Endothelial cell of umbilical vein (primary cell): ENCODE data around the gene SATB2.
A peak's percentile ranks its signal among the peaks of the same experiment; 100 is the strongest.

ENCODE experiments used
- EZH2 ChIP-seq: IDR thresholded peaks from 2 replicates; pipeline ENCODE4 v1.6.1; 2012; ENCODE audit warnings: borderline replicate concordance, low read depth, mild to moderate bottlenecking, moderate library complexity, low read length, inconsistent platforms; ENCODE audit not compliant: severe bottlenecking
- POLR2A ChIP-seq: IDR thresholded peaks from 2 replicates; pipeline ENCODE4 v1.6.1; 2012; ENCODE audit warnings: low read depth, mild to moderate bottlenecking, control low read depth, low read length
- POLR2AphosphoS5 ChIP-seq: IDR thresholded peaks from 2 replicates; pipeline ENCODE4 v1.6.1; 2012; ENCODE audit warnings: low read depth, mild to moderate bottlenecking, control low read depth, low read length, moderate library complexity; ENCODE audit not compliant: insufficient read depth
- TF ChIP-seq, protein P1 (sequence below), 2 donors: IDR thresholded peaks; 1 replicate in 1 of 2; 2 replicates in 1 of 2; pipeline ENCODE4 v1.5.1; 2011; ENCODE audit warnings: low read length in 2 of 2, mild to moderate bottlenecking in 2 of 2, moderate library complexity in 2 of 2, control low read depth in 1 of 2, inconsistent platforms in 1 of 2, low read depth in 1 of 2; ENCODE audit not compliant: insufficient read depth in 1 of 2; ENCODE audit errors: extremely low read depth in 1 of 2

GRCh38 chr2:199463708-199464605 lies 6.2 kb upstream of the SATB2 start:
- TF ChIP-seq, protein P1, sequence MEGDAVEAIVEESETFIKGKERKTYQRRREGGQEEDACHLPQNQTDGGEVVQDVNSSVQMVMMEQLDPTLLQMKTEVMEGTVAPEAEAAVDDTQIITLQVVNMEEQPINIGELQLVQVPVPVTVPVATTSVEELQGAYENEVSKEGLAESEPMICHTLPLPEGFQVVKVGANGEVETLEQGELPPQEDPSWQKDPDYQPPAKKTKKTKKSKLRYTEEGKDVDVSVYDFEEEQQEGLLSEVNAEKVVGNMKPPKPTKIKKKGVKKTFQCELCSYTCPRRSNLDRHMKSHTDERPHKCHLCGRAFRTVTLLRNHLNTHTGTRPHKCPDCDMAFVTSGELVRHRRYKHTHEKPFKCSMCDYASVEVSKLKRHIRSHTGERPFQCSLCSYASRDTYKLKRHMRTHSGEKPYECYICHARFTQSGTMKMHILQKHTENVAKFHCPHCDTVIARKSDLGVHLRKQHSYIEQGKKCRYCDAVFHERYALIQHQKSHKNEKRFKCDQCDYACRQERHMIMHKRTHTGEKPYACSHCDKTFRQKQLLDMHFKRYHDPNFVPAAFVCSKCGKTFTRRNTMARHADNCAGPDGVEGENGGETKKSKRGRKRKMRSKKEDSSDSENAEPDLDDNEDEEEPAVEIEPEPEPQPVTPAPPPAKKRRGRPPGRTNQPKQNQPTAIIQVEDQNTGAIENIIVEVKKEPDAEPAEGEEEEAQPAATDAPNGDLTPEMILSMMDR (IDR thresholded peaks at IDR 0.05; ENCODE audit: extremely low read depth in 1 of 2, insufficient read depth in 1 of 2, low read depth in 1 of 2, low read length in 2 of 2) = no peak
- no peak for TF ChIP-seq POLR2AphosphoS5
- peak; percentile 97 for TF ChIP-seq EZH2
- no peak for TF ChIP-seq POLR2A
